ENCODE measurements around the gene SLC12A6. TPM values are rescaled to one million over a fixed set of nuclear protein-coding genes. Genes with fewer than 3 reads are reported as not detected.

SLC12A6 gene
- polyA plus RNA-seq, 1 donor from 2014 or later: 7.3 TPM

- no peaks in the 10 kb centered on the region for H3K9me3 ChIP-seq (ENCODE audit: low read length)
- no peaks in the 10 kb centered on the region for H4K20me1 ChIP-seq (ENCODE audit: insufficient read depth)
- no peaks in the 10 kb centered on the region for H3K27me3 ChIP-seq (ENCODE audit: insufficient read depth, low read depth, low read length)
- H3K4me3 ChIP-seq (ENCODE audit: low read length): no peak overlapping the region
- no peaks in the 10 kb centered on the region for H3F3A ChIP-seq (ENCODE audit: insufficient read depth, low read length, poor library complexity, severe bottlenecking)
- no peak overlapping the region for H3K9ac ChIP-seq (ENCODE audit: low read length)
- H3K36me3 ChIP-seq (ENCODE audit: insufficient read depth, low read length): no peaks in the 10 kb centered on the region
- H3K9me2 ChIP-seq (ENCODE audit: insufficient read depth, low read length): no peaks in the 10 kb centered on the region
- no peak for TF ChIP-seq MXI1 (conservative IDR thresholded peaks at IDR 0.05; ENCODE audit: poor library complexity, severe bottlenecking)
- no peak for TF ChIP-seq REST (IDR thresholded peaks at IDR 0.05; ENCODE audit: borderline replicate concordance)
- no peak for TF ChIP-seq SMC3 (conservative IDR thresholded peaks at IDR 0.05; ENCODE audit: poor library complexity)
- TF ChIP-seq TAF1 (IDR thresholded peaks at IDR 0.05; ENCODE audit: low read depth): no peak
- no peak for TF ChIP-seq CTCF (IDR thresholded peaks at IDR 0.05; ENCODE audit: poor library complexity, severe bottlenecking)
- no peak for TF ChIP-seq POLR2AphosphoS5 (IDR thresholded peaks at IDR 0.05)
- H3K4me2 ChIP-seq (ENCODE audit: low read length): no peak overlapping the region
- H3K27ac ChIP-seq (ENCODE audit: low read length): no peak overlapping the region
- no peaks in the 10 kb centered on the region for H3K79me2 ChIP-seq (replicated peaks; ENCODE audit: insufficient read depth, low read length)
- no peak overlapping the region for H2AFZ ChIP-seq (ENCODE audit: low read depth, low read length)
Measured at GRCh38 chr15:34217587-34218225, 119.9 kb downstream of the SLC12A6 start.

- Histone ChIP-seq H3K4me3 (ENCODE audit: low read length) (no peak overlapping the region), H3K79me2 (replicated peaks; ENCODE audit: insufficient read depth, low read length) (no peaks in the 10 kb centered on the region), H3K9me2 (ENCODE audit: insufficient read depth, low read length) (no peaks in the 10 kb centered on the region), H4K20me1 (ENCODE audit: insufficient read depth) (no peaks in the 10 kb centered on the region), H2AFZ (ENCODE audit: low read depth, low read length) (no peak overlapping the region), H3K9me3 (ENCODE audit: low read length) (no peaks in the 10 kb centered on the region), H3K27ac (ENCODE audit: low read length) (no peak overlapping the region), H3K4me2 (ENCODE audit: low read length) (no peak overlapping the region), H3F3A (ENCODE audit: insufficient read depth, low read length, poor library complexity, severe bottlenecking) (no peaks in the 10 kb centered on the region), H3K9ac (ENCODE audit: low read length) (no peak overlapping the region), H3K36me3 (ENCODE audit: insufficient read depth, low read length) (no peaks in the 10 kb centered on the region), H3K27me3 (ENCODE audit: insufficient read depth, low read depth, low read length) (no peaks in the 10 kb centered on the region)
- no peak for TF ChIP-seq EZH2 (IDR thresholded peaks at IDR 0.05; ENCODE audit: borderline replicate concordance, insufficient read depth, low read length, poor library complexity, severe bottlenecking)
- no peak for TF ChIP-seq MXI1 (conservative IDR thresholded peaks at IDR 0.05; ENCODE audit: poor library complexity, severe bottlenecking)
- TF ChIP-seq EP300 (conservative IDR thresholded peaks at IDR 0.05; ENCODE audit: poor library complexity, severe bottlenecking): no peak
- TF ChIP-seq SMC3 (conservative IDR thresholded peaks at IDR 0.05; ENCODE audit: poor library complexity): no peak
- TF ChIP-seq POLR2AphosphoS5 (IDR thresholded peaks at IDR 0.05): no peak
- TF ChIP-seq CTCF (IDR thresholded peaks at IDR 0.05; ENCODE audit: poor library complexity, severe bottlenecking): no peak
- no peak for TF ChIP-seq TAF1 (IDR thresholded peaks at IDR 0.05; ENCODE audit: low read depth)
- TF ChIP-seq REST (IDR thresholded peaks at IDR 0.05; ENCODE audit: borderline replicate concordance): no peak
Measured at GRCh38 chr15:34216527-34217270, 120.9 kb downstream of the SLC12A6 start.

All from neural cell (in vitro differentiated cells).